CD4-positive, alpha-beta T cell treated with Interleukin-2 at 100 ng/mL for 4 hours (primary cell): ENCODE measurements around the gene PLCH1.

Experiments used
- DNase-seq: peaks from one replicate; pipeline ENCODE4 v3.0.0-alpha.2; 2020; ENCODE audit warnings: low spot score

PLCH1 gene

DNA sequence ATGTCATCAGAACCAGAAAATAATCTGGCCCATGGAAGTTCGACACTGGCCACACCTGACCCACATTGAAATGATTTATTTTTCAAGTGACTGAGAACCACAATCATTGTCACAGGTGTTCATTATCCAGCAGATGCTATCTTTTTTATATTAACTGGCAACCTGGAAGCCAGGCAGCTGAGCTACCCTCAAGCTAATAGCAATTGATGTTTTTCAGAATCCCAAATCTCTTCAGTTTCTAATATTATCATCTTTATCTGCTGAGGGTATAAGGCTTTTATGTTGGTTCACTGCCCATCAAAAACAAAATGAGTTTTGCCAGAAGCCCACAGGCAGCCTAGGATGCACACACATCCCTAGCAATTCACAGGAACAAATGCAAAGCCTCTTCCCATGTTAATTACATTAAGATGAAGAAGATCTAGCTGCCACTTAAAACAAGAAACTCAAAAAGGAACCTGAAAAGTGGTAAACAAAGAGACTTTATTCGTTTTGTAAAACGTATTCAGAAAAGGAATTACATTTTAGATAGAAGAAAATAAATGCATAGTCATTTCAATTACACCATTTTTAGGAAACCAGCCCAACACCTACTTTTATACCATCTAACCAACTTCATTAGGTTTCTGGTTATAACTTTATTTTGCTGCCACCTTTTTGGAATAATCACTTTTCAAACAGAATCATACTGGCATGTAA lies 410.5 kb downstream of the PLCH1 start:
- no peak for DNase-seq

DNA sequence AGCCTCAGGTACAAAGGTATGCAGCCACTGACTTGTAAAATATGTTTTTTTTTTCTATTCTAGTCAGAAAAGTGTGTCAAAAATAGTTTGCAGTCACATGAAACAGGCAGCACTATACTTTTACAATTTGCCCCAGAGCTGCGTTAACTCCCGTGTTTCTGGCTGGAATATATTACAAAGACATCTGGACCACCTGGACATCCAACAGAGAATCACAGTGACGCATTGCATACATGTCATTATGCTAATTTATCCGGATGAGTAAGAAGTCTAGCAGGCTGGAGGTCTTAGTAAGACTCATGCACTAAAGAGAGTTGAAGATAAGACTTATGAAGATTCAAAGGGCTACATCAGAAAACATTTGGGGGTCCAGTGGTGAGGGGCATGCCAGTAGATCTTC lies 412.2 kb downstream of the PLCH1 start:
- DNase-seq: no peak

GRCh38 chr3:155331078-155331477 lies 413.8 kb downstream of the PLCH1 start:
- no peak for DNase-seq

GRCh38 chr3:155330370-155330769 lies 414.5 kb downstream of the PLCH1 start:
- no peak for DNase-seq

GRCh38 chr3:155329513-155330048 lies 415.3 kb downstream of the PLCH1 start:
- DNase-seq: no peak

- no peak for DNase-seq
These were observed 417.0 kb downstream of the PLCH1 start for GRCh38 chr3:155327871-155328270.

GRCh38 chr3:155327430-155327829 lies 417.4 kb downstream of the PLCH1 start:
- no peak for DNase-seq

GRCh38 chr3:155326901-155327300 lies 418.0 kb downstream of the PLCH1 start:
- DNase-seq: no peak

DNA sequence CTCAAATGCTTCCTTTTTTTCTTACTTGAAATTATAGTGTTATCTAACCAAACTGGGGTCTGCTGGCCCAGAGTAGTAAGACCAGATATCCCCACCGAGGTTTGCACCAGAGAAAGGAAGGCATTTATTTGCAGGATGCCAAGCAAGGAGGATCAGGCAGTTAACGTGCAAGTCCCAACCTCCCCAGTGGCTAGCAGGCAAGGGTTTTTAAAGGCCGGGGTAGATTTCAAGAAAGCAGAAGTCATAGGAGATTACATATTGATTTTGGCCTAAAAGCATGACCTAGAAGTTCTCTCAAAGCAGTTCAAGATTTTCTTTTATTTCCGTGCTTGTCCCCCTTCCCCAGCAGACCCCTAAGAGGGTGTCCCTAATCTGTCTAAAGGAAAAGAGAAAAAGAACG lies 418.6 kb downstream of the PLCH1 start:
- DNase-seq: no peak
